Activated CD8-positive, alpha-beta memory T cell treated with anti-CD3 and anti-CD28 coated beads, Interleukin-2, amount 50 U/mL, for 1 hour (primary cell): ENCODE measurements around the gene FAM171A2.
"Not testable (repeated sequence)": the region's sequence is repeated elsewhere in the genome, so short reads cannot be mapped to it uniquely, and the experiment has no call there.

Experiments used
- DNase-seq: peaks from one replicate; pipeline ENCODE4 v3.0.0-alpha.2; 2020; ENCODE audit errors: extremely low read depth

FAM171A2 gene

DNA sequence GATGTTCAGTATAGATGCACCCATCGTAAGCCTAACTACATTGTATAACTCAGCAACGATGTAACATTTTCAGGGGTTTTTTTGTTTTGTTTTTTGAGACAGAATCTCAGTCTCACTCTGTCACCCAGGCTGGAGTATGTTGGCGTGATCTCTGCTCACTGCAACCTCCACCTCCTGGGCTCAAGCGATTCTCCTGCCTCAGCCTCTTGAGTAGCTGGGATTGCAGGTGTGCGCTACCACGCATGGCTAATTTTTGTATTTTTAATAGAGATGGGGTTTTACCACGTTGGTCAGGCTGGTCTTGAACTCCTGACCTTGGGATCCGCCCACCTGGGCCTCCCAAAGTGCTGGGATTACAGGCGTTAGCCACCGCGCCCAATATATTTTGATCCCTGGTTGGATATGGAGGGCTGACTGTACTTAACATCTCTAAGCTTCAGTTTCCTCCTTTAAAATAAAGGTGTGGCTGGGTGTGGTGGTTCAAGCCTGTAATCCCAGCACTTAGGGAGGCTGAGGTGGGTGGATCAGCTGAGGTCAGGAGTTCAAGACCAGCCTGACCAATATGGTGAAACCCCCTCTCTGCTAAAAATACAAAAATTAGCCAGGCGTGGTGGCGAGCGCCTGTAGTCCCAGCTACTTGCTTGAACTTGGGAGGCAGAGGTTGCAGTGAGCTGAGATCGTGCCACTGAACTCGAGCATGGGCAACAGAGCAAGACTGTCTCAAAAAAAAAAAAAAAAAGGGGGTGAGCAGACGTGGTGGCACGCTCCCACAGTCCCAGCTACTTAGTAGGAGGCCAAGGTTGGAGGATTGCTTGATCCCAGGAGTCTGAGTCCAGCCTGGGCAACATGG lies 16.2 kb downstream of the FAM171A2 start:
- not testable (repeated sequence) for DNase-seq

- DNase-seq, result no peak
Measured at GRCh38 chr17:44346064-44346844, 17.4 kb downstream of the FAM171A2 start.

GRCh38 chr17:44345454-44346026 lies 18.1 kb downstream of the FAM171A2 start:
- DNase-seq, result no peak

GRCh38 chr17:44344939-44345453 lies 18.7 kb downstream of the FAM171A2 start, which contains the start of gene GRN:
GRN (plus strand) TSS chr17:44345302; CDS start chr17:44349165, 3,863 bp downstream.
- DNase-seq, result peak; percentile 55

DNA sequence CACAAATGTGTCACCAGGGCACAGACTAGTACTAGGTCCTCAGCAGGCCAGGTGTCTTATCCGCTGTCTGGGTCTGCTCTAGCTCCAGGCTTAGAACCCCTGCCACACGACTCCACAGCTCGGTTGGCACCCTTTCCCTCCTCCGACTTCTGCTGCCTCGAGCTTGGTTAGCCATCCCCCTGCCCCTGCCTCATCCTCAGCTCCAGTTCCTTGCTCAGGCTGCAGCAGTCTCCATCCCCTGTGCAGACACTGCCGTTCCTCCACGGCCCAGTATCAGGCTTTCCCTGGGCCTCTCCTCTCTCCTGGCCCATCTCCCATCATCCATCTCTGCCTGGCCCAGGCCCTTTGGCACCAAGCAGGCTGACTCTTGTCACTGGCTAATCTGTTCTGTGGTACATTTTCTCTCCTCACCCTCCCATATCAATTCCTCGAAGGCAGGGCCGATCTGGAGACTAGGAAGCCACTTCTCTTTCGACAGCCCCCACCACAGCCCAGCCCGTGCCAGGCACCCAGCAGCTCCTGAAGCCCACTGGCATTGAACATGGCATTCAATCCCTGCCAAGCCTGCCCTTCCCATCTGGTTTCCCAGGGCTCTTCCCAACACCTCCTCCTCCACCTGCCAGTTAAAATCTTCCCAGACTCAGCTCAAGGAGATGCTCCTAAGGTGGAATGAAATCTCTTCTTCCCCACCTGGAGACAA lies 20.0 kb downstream of the FAM171A2 start:
- no peak for DNase-seq

- not testable (repeated sequence) for DNase-seq
Measured at GRCh38 chr17:44340553-44340952, 23.1 kb downstream of the FAM171A2 start.

GRCh38 chr17:44338702-44339101 lies 25.0 kb downstream of the FAM171A2 start:
- no peak for DNase-seq

DNA sequence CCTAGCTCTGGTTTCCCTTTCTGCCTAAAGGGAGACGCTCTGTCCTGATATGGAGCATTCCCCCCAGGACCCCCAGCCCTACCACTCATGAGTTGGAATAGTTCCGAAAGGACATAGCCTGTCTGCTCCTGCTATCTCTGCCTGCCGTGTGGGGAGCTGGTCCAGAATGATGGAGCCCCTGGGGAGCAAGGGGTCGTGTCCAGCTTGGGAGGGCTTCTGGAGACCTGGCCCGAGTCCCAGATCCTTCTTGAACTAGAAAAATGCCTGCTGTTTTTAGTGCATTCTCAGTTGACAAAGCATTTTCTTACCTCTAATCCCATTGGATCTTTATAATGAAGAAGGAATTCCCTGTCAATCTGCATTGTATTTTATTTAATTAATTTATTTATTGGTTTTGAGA lies 27.7 kb downstream of the FAM171A2 start:
- DNase-seq, result no peak

DNA sequence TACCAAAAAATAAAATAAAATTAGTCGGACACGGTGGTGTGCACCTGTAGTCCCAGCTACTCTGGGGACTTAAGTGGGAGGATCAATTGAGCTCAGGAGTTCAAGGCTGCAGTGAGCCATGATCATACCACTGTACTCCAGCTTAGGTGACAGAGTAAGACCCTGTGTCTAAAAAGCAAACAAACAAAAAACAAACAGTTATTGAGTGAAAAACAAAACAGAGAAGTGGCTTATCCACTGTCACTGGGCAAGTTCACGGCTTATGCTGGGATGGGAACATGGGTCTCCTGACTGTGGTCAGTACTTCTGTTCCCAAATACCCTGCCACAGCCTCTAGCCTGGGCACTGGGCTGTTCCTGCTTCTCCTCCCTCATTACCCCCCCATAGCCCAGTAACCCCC lies 28.1 kb downstream of the FAM171A2 start:
- no peak for DNase-seq

DNA sequence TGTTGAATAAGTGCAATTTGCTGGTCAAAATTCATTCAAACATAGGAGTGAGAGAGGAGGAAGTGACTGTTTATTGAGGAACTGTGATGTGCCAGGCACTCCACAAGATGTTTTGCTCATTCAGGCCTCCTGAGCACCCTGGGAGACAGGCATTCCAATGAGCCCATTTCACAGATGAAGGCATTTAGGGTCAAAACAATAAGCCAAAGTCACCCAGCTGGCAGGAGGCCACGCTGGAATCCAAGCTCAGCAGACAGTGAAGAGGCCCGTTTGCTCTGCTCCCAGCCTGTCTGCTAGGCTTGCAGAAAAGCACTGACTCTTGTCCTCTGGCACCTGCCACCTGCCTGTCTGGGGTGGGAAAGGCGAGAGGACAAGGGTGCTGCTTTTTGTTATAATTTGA lies 28.9 kb downstream of the FAM171A2 start:
- DNase-seq, result no peak

- no peak for DNase-seq
Measured at GRCh38 chr17:44334315-44334714, 29.3 kb downstream of the FAM171A2 start.

DNA sequence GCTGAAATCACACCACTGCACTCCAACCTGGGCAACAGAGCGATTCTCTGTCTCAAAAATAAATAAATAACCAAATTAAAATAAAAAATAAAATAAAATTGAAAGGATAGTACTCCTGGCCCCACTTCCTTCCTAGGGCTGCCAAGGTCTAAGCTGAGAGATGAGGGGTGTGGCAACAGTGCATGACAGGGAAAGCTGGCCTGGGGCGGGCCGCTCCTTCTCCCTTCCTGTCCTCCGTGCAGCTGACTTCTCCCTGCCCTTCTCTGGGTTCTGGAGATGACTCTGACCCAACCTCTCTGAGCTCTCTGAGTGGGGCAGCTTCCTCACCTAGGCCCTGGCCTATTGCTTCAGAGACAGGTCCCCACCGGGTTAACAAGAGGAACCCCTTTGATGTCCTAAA lies 30.3 kb downstream of the FAM171A2 start:
- no peak for DNase-seq

- DNase-seq, result no peak
Measured at GRCh38 chr17:44331249-44331760, 32.3 kb downstream of the FAM171A2 start.

- DNase-seq, result not testable (repeated sequence)
Measured at GRCh38 chr17:44330263-44330662, 33.4 kb downstream of the FAM171A2 start.

DNA sequence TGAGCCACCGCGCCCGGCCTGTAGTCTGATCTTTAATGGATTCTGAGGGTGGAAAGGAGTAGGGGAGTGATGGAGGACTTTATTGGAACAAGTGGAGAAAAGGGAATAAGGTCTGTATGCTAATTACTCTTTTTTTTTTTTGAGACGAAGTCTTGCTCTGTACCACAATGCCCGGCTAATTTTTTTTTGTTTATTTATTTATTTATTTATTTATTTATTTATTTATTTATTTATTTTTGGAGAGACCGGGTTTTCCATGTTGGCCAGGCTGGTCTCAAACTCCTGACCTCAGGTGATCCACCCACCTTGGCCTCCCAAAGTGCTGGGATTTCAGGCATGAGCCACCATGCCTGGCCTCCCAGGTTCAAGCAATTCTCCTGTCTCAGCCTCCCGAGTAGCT lies 34.1 kb downstream of the FAM171A2 start:
- not testable (repeated sequence) for DNase-seq

DNA sequence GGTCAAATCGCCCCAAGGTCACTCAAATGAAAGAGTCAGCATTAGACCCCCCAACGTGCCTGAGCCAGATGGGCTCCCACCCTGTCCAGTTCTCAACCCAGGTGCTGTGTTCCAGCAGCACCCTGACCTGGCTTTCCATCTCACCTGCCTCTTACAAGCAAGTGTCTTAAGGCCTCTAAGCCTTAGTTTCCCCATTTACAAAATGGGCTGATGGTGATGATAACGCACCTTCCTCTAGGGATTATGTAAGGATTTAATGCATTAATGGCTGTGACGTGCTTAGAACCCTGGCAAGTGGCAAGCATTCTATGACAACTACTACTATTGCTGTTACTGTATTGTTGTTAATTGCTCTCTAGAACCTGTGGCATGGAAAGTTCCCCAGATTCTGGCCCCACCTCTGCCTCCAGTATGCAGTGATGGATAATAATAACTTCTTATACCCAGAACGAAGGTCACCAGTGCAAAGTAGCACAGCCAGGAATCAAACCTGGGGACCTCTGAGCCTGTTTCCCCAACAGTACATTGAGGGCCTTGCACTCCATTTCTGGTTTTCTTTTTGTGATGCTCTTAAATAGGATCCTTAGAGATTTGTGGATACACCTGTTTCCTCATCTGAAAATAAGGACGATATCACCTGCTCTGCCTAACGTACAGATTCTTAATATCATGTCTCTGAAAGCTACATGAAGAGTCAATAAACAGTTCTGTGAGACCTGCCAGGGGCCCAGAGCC lies 35.8 kb downstream of the FAM171A2 start:
- no peak for DNase-seq

GRCh38 chr17:44326861-44327444 lies 36.7 kb downstream of the FAM171A2 start:
- peak; percentile 80 for DNase-seq

DNA sequence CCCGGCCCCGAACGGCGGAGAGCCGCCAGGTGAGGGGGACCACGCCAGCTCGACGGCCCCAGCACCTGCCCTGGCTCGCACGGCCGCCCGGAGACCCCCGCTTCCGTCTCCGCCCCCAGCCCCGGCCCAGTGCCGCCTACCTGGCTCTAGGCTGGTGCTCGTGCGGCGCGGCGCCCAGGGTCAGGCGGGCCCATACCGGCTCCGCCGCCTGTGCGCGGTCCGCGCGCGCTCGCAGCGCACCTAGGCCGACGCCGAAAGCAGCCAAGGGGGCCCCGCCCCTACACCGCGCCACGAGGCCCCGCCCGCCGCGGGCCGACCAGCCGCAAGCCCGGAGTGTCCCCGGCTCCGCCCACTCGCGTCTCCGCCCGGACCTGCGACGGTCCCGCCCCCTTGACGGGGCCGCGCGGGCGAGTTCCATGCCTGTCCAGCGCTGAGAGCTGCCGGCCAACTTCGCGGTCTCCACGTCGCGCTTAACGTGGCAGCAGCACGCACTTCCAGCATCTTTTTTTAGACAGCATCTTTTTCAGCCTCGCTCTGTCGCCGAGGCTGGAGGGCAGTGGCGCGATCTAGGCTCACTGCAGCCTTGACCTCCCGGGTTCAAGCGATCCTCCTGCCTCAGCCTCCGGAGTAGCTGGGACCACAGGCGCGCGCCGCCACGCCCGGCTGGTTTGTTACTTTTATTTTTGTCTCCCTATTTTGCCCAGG lies 38.9 kb downstream of the FAM171A2 start, which contains the start of gene SLC25A39:
TSS of gene SLC25A39 (minus strand) at position 253 of the 705 bp plus-strand sequence. CDS start 1,261 bp downstream, outside the sequence.
- peak; percentile 65 for DNase-seq

DNA sequence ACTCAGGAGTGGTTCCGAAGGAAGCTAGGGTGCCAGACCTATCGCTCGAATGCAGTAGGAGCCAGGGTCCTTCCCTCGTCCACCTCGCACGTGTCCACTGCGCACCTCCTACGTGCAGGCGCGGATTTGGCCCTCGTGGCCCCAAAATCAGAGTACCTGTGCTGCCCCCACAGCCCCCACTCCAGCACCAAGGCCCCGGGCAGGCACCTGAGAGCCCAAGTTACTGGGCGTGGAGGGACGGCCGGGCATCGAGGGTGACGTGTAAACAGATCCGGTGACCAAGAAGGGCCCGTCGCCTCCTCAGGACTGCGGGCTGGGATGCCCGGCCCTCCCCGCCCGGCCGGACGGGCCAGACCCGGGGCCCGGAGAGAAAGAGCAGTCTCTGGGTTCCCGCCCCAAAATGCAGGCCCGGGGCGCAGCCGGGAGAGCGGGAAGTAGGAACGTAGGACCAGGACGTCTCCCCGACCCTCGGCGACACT lies 39.5 kb downstream of the FAM171A2 start:
- no peak for DNase-seq
